HG03460 (cell line): ENCODE measurements around the gene FAM3B.

Experiments
- ATAC-seq: cut with Tn5 transposase; IDR thresholded peaks from one replicate; pipeline ENCODE4 v1.9.1; 2021; ENCODE audit not compliant: unreplicated experiment

Gene FAM3B

GRCh38 chr21:41390043-41390639 is 73.5 kb downstream of the FAM3B start:
- no peak for ATAC-seq

DNA sequence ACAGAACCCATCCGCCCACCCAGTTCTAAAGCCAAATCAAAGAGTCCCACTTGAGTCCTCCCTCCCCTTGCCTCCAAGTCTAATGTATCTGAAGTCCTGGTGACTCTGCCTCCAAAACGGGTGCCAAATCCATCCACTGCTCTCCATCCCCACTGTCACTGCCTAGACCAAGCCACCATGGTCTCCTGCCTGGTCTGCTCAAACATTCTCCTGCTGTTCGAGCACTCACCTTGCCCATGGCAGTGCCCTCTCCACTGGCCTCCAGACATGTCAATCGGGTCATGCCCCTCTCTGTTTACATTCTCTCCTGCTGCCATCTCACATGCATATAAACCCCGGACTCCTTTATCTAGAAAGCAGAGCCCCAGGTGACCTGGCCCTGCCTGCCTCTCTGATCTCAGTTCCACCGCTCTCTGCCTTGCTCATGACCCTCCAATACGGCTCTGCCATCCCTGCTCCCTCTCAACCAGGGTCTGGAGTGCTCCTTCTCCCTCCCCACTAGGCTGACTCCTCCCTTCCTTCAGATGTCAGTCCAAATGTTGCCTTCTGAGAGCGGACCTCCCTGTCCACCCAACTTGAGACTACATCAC is 77.4 kb downstream of the FAM3B start:
- ATAC-seq, result no peak

DNA sequence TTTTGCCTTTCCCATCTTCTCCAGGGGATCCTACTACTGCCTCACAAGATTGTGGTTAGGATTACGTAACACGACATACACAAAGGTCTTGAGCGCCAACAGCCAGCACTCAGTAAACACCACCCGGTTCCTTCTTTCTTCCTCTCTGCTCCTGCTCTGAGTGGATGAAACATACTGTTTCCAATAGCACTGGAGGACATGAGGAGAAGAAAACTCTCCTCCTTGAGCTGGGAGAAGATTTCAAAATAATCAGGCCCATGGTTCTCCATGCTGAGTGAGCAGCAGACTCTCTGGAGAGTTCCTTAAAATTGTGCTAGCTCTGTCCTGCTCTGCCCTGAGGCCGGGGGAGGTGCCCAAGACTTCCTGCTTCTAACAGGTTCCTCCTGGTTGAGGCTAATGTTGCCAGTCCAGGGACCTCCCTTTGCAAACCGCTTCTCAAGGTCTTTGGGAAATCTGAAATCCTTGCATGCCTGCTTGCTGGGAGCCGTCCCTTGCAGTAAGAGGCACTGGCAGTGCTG is 80.0 kb downstream of the FAM3B start:
- no peak for ATAC-seq

DNA sequence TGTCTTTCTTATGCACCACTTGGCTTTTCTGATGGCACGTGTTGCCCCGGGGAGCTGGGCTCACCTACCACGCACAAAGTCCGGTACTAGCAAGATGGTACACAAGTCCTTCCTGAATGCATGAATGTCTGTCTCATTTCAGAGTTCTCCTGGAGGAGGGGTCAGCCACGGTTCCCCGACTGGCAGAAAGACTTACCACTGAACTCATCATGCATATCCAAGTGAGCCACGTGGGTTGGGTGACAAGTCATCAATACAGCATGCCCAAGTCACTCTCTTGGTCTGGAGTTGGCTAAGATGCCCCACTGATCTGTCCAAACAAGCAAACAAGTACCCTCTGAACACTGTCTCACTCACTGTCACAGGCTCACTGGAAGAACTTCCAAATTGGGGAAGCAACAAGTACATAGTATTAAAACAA is 80.9 kb downstream of the FAM3B start:
- no peak for ATAC-seq

- ATAC-seq, result no peak
Observed at GRCh38 chr21:41398251-41398650, 81.7 kb downstream of the FAM3B start.

- no peak for ATAC-seq
Observed at GRCh38 chr21:41398831-41399230, 82.2 kb downstream of the FAM3B start.

DNA sequence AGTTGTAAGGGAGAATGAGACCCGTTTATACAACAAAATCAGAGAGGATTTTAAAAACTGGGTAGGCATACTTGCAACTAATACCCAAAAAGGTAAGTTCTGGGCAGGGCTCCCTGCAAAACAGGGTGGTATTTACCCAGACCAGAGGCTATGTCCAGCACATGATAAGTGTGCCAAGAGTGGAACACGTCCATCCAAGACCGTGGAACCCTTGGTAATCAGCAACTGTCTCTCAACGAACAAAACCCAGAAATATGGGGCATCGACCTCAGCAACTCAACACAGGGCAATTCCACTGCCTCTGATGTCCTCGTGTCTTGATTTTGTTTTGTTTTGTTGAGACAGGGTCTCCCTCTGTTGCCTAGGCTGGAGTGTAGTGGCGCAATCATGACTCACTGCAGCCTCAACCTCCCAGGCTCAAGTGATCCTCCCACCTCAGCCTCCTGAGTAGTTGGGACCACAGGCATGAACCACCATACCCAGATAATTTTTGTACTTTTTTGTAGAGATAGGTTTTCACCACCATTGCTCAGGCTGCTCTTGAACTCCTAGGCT is 82.7 kb downstream of the FAM3B start:
- no peak for ATAC-seq

- ATAC-seq, result no peak
Observed at GRCh38 chr21:41402231-41402630, 85.6 kb downstream of the FAM3B start.

GRCh38 chr21:41402796-41403195 is 86.2 kb downstream of the FAM3B start:
- ATAC-seq, result no peak

- ATAC-seq, result no peak
Observed at GRCh38 chr21:41403331-41403730, 86.7 kb downstream of the FAM3B start.

DNA sequence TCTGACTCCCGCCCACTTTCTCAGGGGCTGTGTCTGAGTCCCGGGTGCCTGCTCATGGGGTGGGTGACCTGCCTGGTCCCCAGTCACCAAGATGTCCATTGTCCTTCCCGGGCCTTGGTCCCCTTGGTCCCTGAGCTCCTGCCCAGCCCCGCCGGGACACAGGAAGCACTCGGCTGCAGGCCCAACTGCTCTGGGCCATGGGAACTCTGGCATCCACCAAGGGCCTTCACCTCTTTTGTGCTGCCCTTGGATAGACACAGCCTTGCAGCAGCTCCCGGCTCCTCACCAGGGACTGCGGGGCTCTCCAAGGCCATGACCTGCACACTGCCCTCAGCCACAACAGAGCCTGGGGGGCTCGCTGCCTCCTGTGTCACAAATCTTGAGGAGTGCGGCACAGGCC is 87.4 kb downstream of the FAM3B start:
- no peak for ATAC-seq

DNA sequence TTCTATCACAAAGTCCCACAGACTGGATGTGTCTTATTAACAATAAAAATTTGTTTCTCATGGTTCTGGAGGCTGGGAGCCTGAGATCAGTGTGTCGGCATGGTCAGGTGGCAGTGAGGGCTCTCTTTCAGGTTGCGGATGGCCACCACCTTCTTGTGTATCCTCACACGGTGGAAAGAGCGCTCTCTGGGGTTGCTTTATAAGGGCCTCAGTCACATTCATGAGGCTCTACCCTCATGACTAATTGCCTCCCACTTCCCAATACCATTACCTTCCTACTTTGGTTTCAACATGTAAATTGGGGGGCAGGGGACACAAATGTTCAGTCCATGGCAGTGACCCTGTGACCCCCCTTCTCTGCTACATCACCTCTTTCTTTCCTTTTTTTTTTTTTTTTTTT is 88.7 kb downstream of the FAM3B start:
- ATAC-seq, result no peak

DNA sequence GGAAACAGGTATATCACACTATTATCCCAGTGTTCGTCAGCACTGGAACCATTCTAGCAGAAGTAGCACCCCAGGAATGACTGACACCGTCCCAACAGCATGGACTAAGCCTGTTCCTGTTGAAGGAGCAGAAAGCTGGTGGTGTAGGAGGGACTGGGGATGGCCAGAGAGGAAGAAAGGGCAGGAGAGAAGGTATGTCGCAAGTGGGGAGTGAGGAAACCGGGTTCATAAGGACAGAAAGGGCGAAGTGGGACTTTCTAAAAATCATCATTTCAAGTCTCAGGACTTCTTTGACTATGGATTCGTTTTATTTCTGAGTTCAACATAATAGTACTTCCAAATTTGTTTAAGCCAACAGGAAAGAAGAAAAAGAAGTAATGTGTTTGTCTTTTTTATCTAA is 89.7 kb downstream of the FAM3B start:
- no peak for ATAC-seq
